ENCODE results near the gene ATXN8OS. TPM values are rescaled to one million over a fixed set of nuclear protein-coding genes. Genes with fewer than 3 reads are reported as not detected.

The ATXN8OS gene
- total RNA-seq, 2 experiments from 2014 or later = not detected

- Mint-ChIP-seq H3K9me3 (peaks cover 12% of the 10 kb centered on the region), H3K27ac (no peak overlapping the region), H3K4me3 (no peak overlapping the region), H3K4me1 (ENCODE audit: low read depth) (no peaks in the 10 kb centered on the region), H3K36me3 (ENCODE audit: low read depth) (no peaks in the 10 kb centered on the region), H3K27me3 (no peaks in the 10 kb centered on the region)
- DNase-seq (no peak), ATAC-seq (ENCODE audit: poor library complexity) (no peak)
- peaks cover 0 to 9% of the 10 kb centered on the region in 2 experiments for H3K9me3 ChIP-seq (ENCODE audit: control insufficient read depth in 1 of 2, insufficient read depth in 1 of 2, low read length in 2 of 2)
- H3K4me3 ChIP-seq (ENCODE audit: low read length) = no peak overlapping the region
- no peak for TF ChIP-seq CTCF (IDR thresholded peaks at IDR 0.05)
- no peak overlapping the region for H3K27ac ChIP-seq (ENCODE audit: low read depth in 1 of 2, low read length in 2 of 2)
- H3K36me3 ChIP-seq (ENCODE audit: insufficient read depth, low read length) = no peaks in the 10 kb centered on the region
- intact Hi-C loops (cut with DNase I, micrococcal nuclease) = no loop called here
- H3K4me1 ChIP-seq (ENCODE audit: insufficient read depth, low read length) = no peaks in the 10 kb centered on the region
- POLR2A ChIA-PET = no interaction called here
- CTCF ChIA-PET = no interaction called here
- H3K27me3 ChIP-seq (ENCODE audit: control insufficient read depth in 1 of 2, insufficient read depth in 2 of 2, low read length in 2 of 2) = no peaks in the 10 kb centered on the region
Measured at GRCh38 chr13:70088926-70089325, 18.7 kb upstream of the ATXN8OS start.

- no peaks in the 10 kb centered on the region for H3K36me3 ChIP-seq (ENCODE audit: insufficient read depth, low read length)
- ATAC-seq (ENCODE audit: poor library complexity) (no peak), DNase-seq (no peak)
- H3K4me3 ChIP-seq (ENCODE audit: low read length) = no peak overlapping the region
- H3K9me3 ChIP-seq (ENCODE audit: control insufficient read depth in 1 of 2, insufficient read depth in 1 of 2, low read length in 2 of 2) = peaks cover 0 to 5% of the 10 kb centered on the region in 2 experiments
- H3K27ac Mint-ChIP-seq = no peak overlapping the region
- no peak overlapping the region for H3K27ac ChIP-seq (ENCODE audit: low read depth in 1 of 2, low read length in 2 of 2)
- ChIA-PET CTCF (no interaction called here), POLR2A (no interaction called here)
- no peak for TF ChIP-seq CTCF (IDR thresholded peaks at IDR 0.05)
- H3K4me1 ChIP-seq (ENCODE audit: insufficient read depth, low read length) = no peaks in the 10 kb centered on the region
- H3K9me3 Mint-ChIP-seq = peaks cover 13% of the 10 kb centered on the region
- H3K4me1 Mint-ChIP-seq (ENCODE audit: low read depth) = no peaks in the 10 kb centered on the region
- no peaks in the 10 kb centered on the region for H3K36me3 Mint-ChIP-seq (ENCODE audit: low read depth)
- intact Hi-C loops (cut with DNase I, micrococcal nuclease) = no loop called here
- H3K27me3 ChIP-seq (ENCODE audit: control insufficient read depth in 1 of 2, insufficient read depth in 2 of 2, low read length in 2 of 2) = no peaks in the 10 kb centered on the region
- H3K4me3 Mint-ChIP-seq = no peak overlapping the region
- H3K27me3 Mint-ChIP-seq = no peaks in the 10 kb centered on the region
Measured at GRCh38 chr13:70090036-70090723, 17.4 kb upstream of the ATXN8OS start.

DNA sequence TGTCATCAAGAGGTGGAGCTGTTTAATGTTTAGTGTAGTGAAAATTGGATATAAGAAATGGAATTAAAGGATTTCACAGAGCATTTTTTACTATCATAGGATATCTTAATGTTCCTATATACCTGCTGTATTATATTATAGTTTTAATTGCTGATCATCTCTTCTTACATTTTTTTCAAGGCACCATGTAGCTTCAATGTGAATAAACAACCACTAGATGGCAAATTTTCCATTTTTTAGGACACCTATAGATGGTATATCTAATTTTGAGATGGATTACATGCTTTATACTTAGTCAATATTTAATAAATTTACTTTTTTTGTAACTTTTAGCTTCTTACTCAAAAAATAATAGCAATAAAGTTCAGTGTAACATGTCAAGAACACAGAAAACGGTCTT is 9.0 kb upstream of the ATXN8OS start:
- H3K36me3 ChIP-seq (ENCODE audit: insufficient read depth, low read length) = no peaks in the 10 kb centered on the region
- no peak for TF ChIP-seq CTCF (IDR thresholded peaks at IDR 0.05)
- intact Hi-C loops (cut with DNase I, micrococcal nuclease) = no loop called here
- H3K4me3 Mint-ChIP-seq = no peak overlapping the region
- H3K4me3 ChIP-seq (ENCODE audit: low read length) = no peak overlapping the region
- H3K4me1 Mint-ChIP-seq (ENCODE audit: low read depth) = no peaks in the 10 kb centered on the region
- DNase-seq = no peak
- no peaks in the 10 kb centered on the region for H3K27me3 ChIP-seq (ENCODE audit: control insufficient read depth in 1 of 2, insufficient read depth in 2 of 2, low read length in 2 of 2)
- H3K9me3 Mint-ChIP-seq = peaks cover 7% of the 10 kb centered on the region
- no peak for ATAC-seq (ENCODE audit: poor library complexity)
- no peaks in the 10 kb centered on the region for H3K27me3 Mint-ChIP-seq
- no peaks in the 10 kb centered on the region for H3K9me3 ChIP-seq (ENCODE audit: control insufficient read depth in 1 of 2, insufficient read depth in 1 of 2, low read length in 2 of 2)
- no peaks in the 10 kb centered on the region for H3K36me3 Mint-ChIP-seq (ENCODE audit: low read depth)
- POLR2A ChIA-PET = no interaction called here
- CTCF ChIA-PET = no interaction called here
- no peak overlapping the region for H3K27ac Mint-ChIP-seq
- no peak overlapping the region for H3K27ac ChIP-seq (ENCODE audit: low read depth in 1 of 2, low read length in 2 of 2)
- H3K4me1 ChIP-seq (ENCODE audit: insufficient read depth, low read length) = no peaks in the 10 kb centered on the region
